Hepatocyte (in vitro differentiated cells): Measurements from ENCODE around the gene ZNF423. TPM values are rescaled to one million over a fixed set of nuclear protein-coding genes. Genes with fewer than 3 reads are reported as not detected.
A peak's percentile ranks its signal among the peaks of the same experiment; 100 is the strongest.

Experiments used
- DNase-seq: peaks from one replicate; pipeline ENCODE4 v3.0.0-alpha.2; 2016; ENCODE audit warnings: low spot score
- H2AFZ ChIP-seq: fragments of 200-600 bp; sonication (generic); 2 replicates; pipeline ENCODE4 v1.6.0; 2016; ENCODE audit warnings: antibody characterized with exemption, mild to moderate bottlenecking
- H3K27ac ChIP-seq: fragments of 200-600 bp; sonication (generic); 2 replicates; pipeline ENCODE4 v1.5.1; 2016; ENCODE audit warnings: mild to moderate bottlenecking
- H3K27me3 ChIP-seq: fragments of 200-600 bp; sonication (generic); 2 replicates; pipeline ENCODE4 v1.6.1; 2016
- H3K36me3 ChIP-seq: fragments of 200-600 bp; sonication (generic); replicated peaks from 2 replicates; pipeline ENCODE4 v1.5.1; 2016; ENCODE audit warnings: low read depth; ENCODE audit not compliant: insufficient read depth
- H3K4me1 ChIP-seq: fragments of 200-600 bp; sonication (generic); 2 replicates; pipeline ENCODE4 v1.5.1; 2016; ENCODE audit warnings: mild to moderate bottlenecking, moderate library complexity; ENCODE audit not compliant: insufficient read depth
- H3K4me2 ChIP-seq: fragments of 200-600 bp; sonication (generic); 2 replicates; pipeline ENCODE4 v1.6.0; 2016
- H3K4me3 ChIP-seq: fragments of 200-600 bp; sonication (generic); 2 replicates; pipeline ENCODE4 v1.5.1; 2016; ENCODE audit warnings: mild to moderate bottlenecking
- H3K79me2 ChIP-seq: fragments of 200-600 bp; sonication (generic); 2 replicates; pipeline ENCODE4 v1.6.0; 2017; ENCODE audit warnings: mild to moderate bottlenecking
- H3K9me2 ChIP-seq: fragments of 200-600 bp; sonication (generic); replicated peaks from 2 replicates; pipeline ENCODE4 v1.6.0; 2017; ENCODE audit warnings: mild to moderate bottlenecking; ENCODE audit not compliant: insufficient read depth
- H3K9me3 ChIP-seq: fragments of 200-600 bp; sonication (generic); 2 replicates; pipeline ENCODE4 v1.5.1; 2016; ENCODE audit warnings: low read depth, mild to moderate bottlenecking
- H4K20me1 ChIP-seq: fragments of 200-600 bp; sonication (generic); 2 replicates; pipeline ENCODE4 v1.6.0; 2016; ENCODE audit warnings: mild to moderate bottlenecking; ENCODE audit not compliant: insufficient read depth, poor library complexity, severe bottlenecking
- CTCF ChIP-seq: fragments of 200-600 bp; sonication (generic); IDR thresholded peaks from 2 replicates; pipeline ENCODE4 v1.5.1; 2016; ENCODE audit warnings: antibody characterized with exemption, mild to moderate bottlenecking; ENCODE audit not compliant: poor library complexity
- EZH2 ChIP-seq: fragments of 200-600 bp; sonication (generic); IDR thresholded peaks from 2 replicates; pipeline ENCODE4 v1.6.1; 2016; ENCODE audit warnings: antibody characterized with exemption, mild to moderate bottlenecking, borderline replicate concordance
- EZH2phosphoT487 ChIP-seq: fragments of 200-600 bp; sonication (generic); IDR thresholded peaks from one replicate; pipeline ENCODE4 v1.6.1; 2018; ENCODE audit warnings: antibody characterized with exemption, mild to moderate bottlenecking, low read depth, moderate library complexity; ENCODE audit not compliant: unreplicated experiment, severe bottlenecking
- WGBS: methylation state at CpG from one replicate; pipeline ENCODE4 v1.1.6; 2016; ENCODE audit warnings: low lambda C conversion rate; ENCODE audit errors: missing lambda C conversion rate; 5-methylcytosine and 5-hydroxymethylcytosine counted together
- polyA plus RNA-seq: library from polyadenylated mRNA; unstranded; fragments of >200 nt; fragmentation: Nextera tagmentation; extraction: Ambion mirVana; gene quantifications from 2 replicates; pipeline ENCODE4 v1.2.1, GENCODE V29; 2016
- total RNA-seq: library from RNA; depleted of rRNA; stranded (reverse); fragments of >200 nt; gene quantifications from 2 replicates; pipeline ENCODE4 v1.2.3, GENCODE V29; 2014

The ZNF423 gene
- total and polyA plus RNA-seq, 2 experiments from 2014 or later, result 9.6 to 11.8 TPM

- Histone ChIP-seq H3K27ac (no peak overlapping the region), H3K4me3 (no peak overlapping the region), H3K9me2 (no peaks in the 10 kb centered on the region), H3K79me2 (no peaks in the 10 kb centered on the region), H3K4me2 (peak overlapping the region; percentile 69), H4K20me1 (no peaks in the 10 kb centered on the region), H3K4me1 (peaks cover 7% of the 10 kb centered on the region), H3K27me3 (no peaks in the 10 kb centered on the region), H3K36me3 (no peaks in the 10 kb centered on the region), H3K9me3 (no peaks in the 10 kb centered on the region), H2AFZ (no peak overlapping the region)
- DNase-seq, result no peak
- no peak for TF ChIP-seq EZH2
- no peak for TF ChIP-seq EZH2phosphoT487
- TF ChIP-seq CTCF, result no peak
- 90% methylated on average over 7 of the region's 7 CpGs for whole genome bisulfite sequencing
These were observed 328.3 kb downstream of the ZNF423 start for GRCh38 chr16:49527611-49528010.

GRCh38 chr16:49526860-49527365, 329.0 kb downstream of the ZNF423 start:
- no peak for TF ChIP-seq EZH2
- TF ChIP-seq CTCF, result no peak
- no peak for TF ChIP-seq EZH2phosphoT487

GRCh38 chr16:49524947-49525315, 331.0 kb downstream of the ZNF423 start:
- 93% methylated on average over 8 of the region's 9 CpGs for WGBS

More at GRCh38 chr16:49526860-49527365, 329.0 kb downstream of the ZNF423 start:
- Histone ChIP-seq H2AFZ (no peak overlapping the region), H3K4me2 (no peak overlapping the region), H3K9me3 (no peaks in the 10 kb centered on the region), H3K4me1 (peaks cover 7% of the 10 kb centered on the region), H3K27me3 (no peaks in the 10 kb centered on the region), H3K4me3 (no peak overlapping the region), H3K79me2 (no peaks in the 10 kb centered on the region), H4K20me1 (no peaks in the 10 kb centered on the region), H3K36me3 (no peaks in the 10 kb centered on the region), H3K9me2 (no peaks in the 10 kb centered on the region), H3K27ac (no peak overlapping the region)
- WGBS, result 94% methylated on average over 11 of the region's 11 CpGs
- no peak for DNase-seq

More at GRCh38 chr16:49524947-49525315, 331.0 kb downstream of the ZNF423 start:
- H3K27ac ChIP-seq, result no peak overlapping the region
- H3K9me3 ChIP-seq, result no peaks in the 10 kb centered on the region
- no peak overlapping the region for H3K4me2 ChIP-seq
- H3K79me2 ChIP-seq, result no peaks in the 10 kb centered on the region
- H2AFZ ChIP-seq, result no peak overlapping the region
- no peaks in the 10 kb centered on the region for H3K27me3 ChIP-seq
- TF ChIP-seq EZH2phosphoT487 (no peak), EZH2 (no peak), CTCF (no peak)
- no peak for DNase-seq
- no peaks in the 10 kb centered on the region for H3K36me3 ChIP-seq
- H3K4me3 ChIP-seq, result no peak overlapping the region
- no peaks in the 10 kb centered on the region for H3K9me2 ChIP-seq
- H4K20me1 ChIP-seq, result no peaks in the 10 kb centered on the region
- peaks cover 3% of the 10 kb centered on the region for H3K4me1 ChIP-seq
